Islet precursor cell (in vitro differentiated cells): ENCODE data around the gene CIAO2A.
A peak's percentile ranks its signal among the peaks of the same experiment; 100 is the strongest.

ENCODE experiments used
- DNase-seq: peaks from one replicate; pipeline ENCODE4 v3.0.0-alpha.2; 2018

The CIAO2A gene

GRCh38 chr15:64037966-64038365, 55.7 kb downstream of the CIAO2A start:
- DNase-seq: no peak

GRCh38 chr15:64037116-64037515, 56.5 kb downstream of the CIAO2A start:
- no peak for DNase-seq

DNA sequence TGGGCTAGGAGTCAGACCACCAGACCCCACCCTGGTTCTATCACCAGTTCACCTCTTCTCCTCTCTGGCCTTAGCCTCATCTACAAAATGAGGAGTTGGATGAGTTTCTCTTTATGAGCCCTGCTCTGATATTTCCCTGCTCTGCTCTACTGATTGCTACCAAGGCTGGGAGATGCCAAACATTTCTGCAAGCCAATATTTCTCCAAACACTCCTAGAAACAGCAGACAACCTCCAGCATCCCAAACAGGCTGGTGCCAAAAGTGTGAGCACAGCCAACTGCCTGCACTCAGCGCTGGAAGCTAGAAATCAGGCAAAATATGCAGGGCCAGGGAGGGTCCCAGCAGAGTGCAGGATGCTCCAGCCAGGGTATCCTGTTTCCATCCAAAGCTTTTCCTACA, 58.1 kb downstream of the CIAO2A start:
- no peak for DNase-seq

DNA sequence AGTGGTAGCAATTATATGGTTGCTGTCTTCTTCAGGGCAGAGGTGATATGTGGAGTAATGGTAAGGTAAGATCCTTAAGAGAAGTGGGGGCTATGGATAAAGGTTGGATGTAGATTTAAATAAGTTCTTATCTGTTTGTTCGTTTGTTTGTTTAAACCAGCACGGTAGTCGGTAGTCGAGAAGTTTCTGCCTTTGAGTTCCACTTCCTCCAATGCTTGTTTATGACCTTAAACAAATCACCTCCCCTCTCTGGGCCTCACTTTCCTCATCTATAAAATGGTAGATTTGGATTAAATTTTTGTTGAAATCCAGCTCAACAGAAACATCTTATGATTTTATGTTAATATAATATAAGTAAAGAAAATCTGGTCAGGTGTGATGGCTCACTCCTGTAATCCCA, 59.1 kb downstream of the CIAO2A start:
- no peak for DNase-seq

DNA sequence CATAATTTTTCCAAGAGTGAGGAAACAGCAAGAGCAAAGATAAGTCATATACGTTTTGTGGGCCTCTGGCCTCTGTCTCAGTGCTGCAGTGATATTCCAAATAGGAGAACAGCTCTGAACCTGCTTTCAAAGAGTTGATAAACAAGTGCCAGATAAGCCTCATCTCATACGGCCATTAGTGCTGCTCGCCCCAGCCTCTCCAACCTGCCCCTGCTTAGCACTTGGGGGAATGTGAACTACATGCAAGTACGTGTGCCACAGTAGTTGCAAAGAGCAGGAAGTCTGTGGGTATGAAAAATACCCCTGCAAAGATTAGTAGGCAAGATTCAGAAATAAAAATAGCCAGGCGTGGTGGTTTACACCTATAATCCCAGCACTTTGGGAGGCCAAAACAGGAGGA, 61.3 kb downstream of the CIAO2A start:
- no peak for DNase-seq

DNA sequence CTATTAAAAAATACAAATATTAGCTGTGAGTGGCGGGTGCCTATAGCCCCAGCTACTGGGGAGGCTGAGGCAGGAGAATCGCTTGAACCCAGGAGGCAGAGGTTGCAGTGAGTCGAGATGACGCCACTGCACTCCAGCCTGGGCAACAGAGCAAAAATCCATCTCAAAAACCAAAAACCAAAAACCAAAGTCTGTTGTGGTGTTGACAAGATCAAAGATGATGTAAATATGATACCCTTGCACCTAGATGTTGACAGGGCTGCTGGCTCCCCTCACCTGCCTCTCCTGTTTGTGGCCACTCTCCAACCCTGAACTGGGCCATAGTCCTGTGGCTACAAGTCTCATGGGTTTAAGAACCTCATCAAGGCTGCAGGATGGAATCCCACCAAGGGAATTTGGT, 63.5 kb downstream of the CIAO2A start:
- DNase-seq: no peak

DNA sequence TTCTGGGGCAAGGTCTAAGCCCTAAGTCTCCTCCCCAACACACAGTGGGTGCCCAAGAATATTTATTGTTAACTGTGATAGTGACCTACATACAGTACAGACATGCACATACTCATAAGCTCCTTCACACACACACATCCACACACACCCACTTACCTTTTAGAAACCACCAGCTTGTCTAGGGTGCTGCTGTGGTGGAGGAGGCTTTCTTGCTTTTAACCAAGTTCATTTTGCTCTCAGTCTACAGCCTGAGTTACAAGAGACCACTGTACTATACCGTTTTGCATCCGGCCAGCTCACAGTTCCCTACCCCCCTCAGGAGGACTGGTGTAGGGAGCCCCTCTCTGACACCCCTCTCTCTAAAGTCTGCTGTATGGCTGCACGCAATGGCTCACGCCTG, 64.0 kb downstream of the CIAO2A start:
- no peak for DNase-seq

- peak; percentile 63 for DNase-seq
Measured at GRCh38 chr15:64029110-64029509, 64.5 kb downstream of the CIAO2A start.

- no peak for DNase-seq
Measured at GRCh38 chr15:64026591-64026990, 67.0 kb downstream of the CIAO2A start.

DNA sequence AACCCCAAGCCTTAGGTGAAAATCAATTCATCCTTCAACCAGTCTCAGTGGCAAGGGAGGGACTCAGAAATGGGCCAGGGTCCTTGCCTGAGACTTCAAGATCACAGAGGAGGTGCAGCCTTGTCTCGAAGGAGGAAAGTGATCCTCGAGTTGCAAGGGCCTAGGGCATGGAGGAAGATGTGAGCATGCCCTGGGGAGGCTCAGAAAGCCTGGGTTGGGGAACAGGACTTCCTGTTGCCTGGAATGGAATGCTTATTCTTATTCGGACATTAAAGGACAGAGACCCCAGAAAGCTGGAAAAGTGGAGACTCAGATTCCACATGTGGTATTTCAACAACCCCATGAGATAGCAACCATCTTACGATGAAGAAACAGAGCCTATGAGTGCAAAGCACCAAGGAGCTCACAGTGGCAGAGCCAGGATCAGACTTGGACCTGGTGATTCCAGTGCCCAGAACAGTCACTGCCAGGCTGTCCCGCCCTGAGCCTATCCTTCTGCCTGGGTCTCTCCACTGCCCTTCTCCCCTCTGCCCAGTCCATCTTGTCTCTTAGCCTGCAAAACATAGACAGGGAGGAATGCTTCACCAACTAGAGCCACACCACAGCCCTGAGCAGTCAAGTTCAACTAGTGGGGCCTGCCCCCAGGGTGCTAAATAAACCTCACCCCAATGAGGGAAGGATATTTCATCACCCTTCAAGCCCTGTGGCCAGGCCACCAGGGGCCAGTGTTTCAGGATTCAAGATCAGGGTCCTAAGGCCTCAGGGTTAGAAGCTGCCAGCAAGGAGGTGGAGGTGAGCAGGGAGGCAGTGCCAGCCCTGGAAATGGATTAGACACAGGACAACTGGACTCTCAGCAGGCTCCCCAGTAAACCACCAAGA, 69.2 kb downstream of the CIAO2A start:
- DNase-seq: no peak

DNA sequence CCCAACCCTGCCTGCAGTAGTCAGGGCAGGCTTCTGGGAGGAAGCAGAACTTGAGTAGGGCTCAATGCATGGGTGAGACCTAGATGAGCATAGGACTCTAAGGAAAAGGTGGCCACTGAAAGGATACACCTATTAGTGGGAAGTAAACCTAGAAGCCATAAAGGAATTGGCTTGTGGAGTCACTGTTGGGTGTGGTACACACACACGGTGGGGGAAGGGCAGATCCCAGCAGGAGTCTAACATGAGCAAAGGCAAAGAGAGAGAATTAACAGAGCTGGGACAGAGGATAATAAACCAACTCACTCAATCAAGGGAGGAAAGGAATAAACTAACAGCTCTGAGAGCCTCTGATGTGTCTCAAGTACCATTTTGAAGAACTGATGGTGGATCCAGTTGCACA, 70.4 kb downstream of the CIAO2A start:
- DNase-seq: no peak

DNA sequence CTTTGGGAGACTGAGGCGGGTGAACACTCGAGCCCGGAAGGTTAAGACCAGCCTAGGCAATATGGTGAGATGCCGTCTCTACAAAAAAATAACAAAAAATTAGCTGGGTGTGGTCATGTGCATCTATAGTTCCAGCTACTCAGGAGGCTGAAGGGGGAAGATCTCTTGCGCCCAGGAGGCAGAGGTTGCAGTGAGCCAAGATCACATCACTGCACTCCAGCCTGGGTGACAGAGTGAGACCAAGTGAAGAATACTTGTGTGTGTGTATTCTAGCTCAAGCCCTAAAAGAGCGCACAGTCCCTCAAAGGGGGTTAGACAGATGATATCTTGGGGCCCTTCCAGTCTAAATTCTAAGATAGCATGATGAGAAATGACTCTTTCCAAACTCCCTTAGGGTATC, 71.1 kb downstream of the CIAO2A start:
- no peak for DNase-seq
